Stomach (tissue), 4 donors: ENCODE results near the gene AP1B1.

Experiments used
- CTCF ChIP-seq, 7 experiments: fragments of 450-650 bp in 4 of 7; fragments of 200-600 bp in 3 of 7; sonication (generic) in 3 of 7; IDR thresholded peaks; one replicate each; pipeline ENCODE4 v1.5.1; 2016 to 2019; ENCODE audit warnings: antibody characterized with exemption in 7 of 7, control low read depth in 2 of 7, mild to moderate bottlenecking in 1 of 7
- POLR2A ChIP-seq, 4 donors: fragments of 450-650 bp; IDR thresholded peaks; one replicate each; pipeline ENCODE4 v1.6.1; 2016; ENCODE audit warnings: antibody characterized with exemption in 4 of 4, control low read depth in 2 of 4, mild to moderate bottlenecking in 1 of 4, moderate library complexity in 1 of 4

GRCh38 chr22:29306835-29307595 lies 81.4 kb downstream of the AP1B1 start:
- TF ChIP-seq CTCF (IDR thresholded peaks at IDR 0.05) (no peak), POLR2A (IDR thresholded peaks at IDR 0.05) (no peak)
